ENCODE measurements around the gene HDGFL2. TPM values are rescaled to one million over a fixed set of nuclear protein-coding genes. Genes with fewer than 3 reads are reported as not detected.
"Not testable (repeated sequence)": the region's sequence is repeated elsewhere in the genome, so short reads cannot be mapped to it uniquely, and the experiment has no call there.

HDGFL2 gene
- total RNA-seq, 1 donor from 2014 or later: 79.8 TPM

- no peaks in the 10 kb centered on the region for H3K4me1 ChIP-seq (ENCODE audit: insufficient read depth, low read length)
- FAIRE-seq (no peak), DNase-seq (ENCODE audit: low read depth) (no peak)
- H4K20me1 ChIP-seq (ENCODE audit: insufficient read depth, low read length): no peaks in the 10 kb centered on the region
- H3K9ac ChIP-seq (ENCODE audit: low read length): no peak overlapping the region
- no peaks in the 10 kb centered on the region for H3K79me2 ChIP-seq (ENCODE audit: insufficient read depth, low read length)
- H3K4me3 Mint-ChIP-seq (ENCODE audit: unreplicated experiment): no peak overlapping the region
- no peaks in the 10 kb centered on the region for H3K36me3 ChIP-seq (ENCODE audit: insufficient read depth, low read length)
- H3K27ac ChIP-seq (ENCODE audit: low read depth, low read length): no peak overlapping the region
- H3K4me2 ChIP-seq (ENCODE audit: low read length): no peak overlapping the region
- H2AFZ ChIP-seq (ENCODE audit: low read depth, low read length): no peak overlapping the region
- no peak overlapping the region for H3K27ac Mint-ChIP-seq (ENCODE audit: unreplicated experiment)
- TF ChIP-seq CTCF (IDR thresholded peaks at IDR 0.05; ENCODE audit: insufficient read depth, low read depth, low read length) (no peak), EZH2 (IDR thresholded peaks at IDR 0.05; ENCODE audit: insufficient read depth, low read length) (no peak)
- no peaks in the 10 kb centered on the region for H3K9me3 Mint-ChIP-seq (ENCODE audit: unreplicated experiment)
- H3K27me3 ChIP-seq (ENCODE audit: insufficient read depth, low read length): peaks cover 8% of the 10 kb centered on the region
- H3K4me1 Mint-ChIP-seq (ENCODE audit: low read depth, unreplicated experiment): no peaks in the 10 kb centered on the region
- H3K27me3 Mint-ChIP-seq (ENCODE audit: low read depth, unreplicated experiment): peaks cover 29% of the 10 kb centered on the region
- no peaks in the 10 kb centered on the region for H3K36me3 Mint-ChIP-seq (ENCODE audit: low read depth, unreplicated experiment)
- H3K4me3 ChIP-seq (ENCODE audit: insufficient read depth, low read depth, low read length): no peak overlapping the region
- H3K9me3 ChIP-seq (ENCODE audit: insufficient read depth, low read depth, low read length): peaks cover 3% of the 10 kb centered on the region
Observed at GRCh38 chr19:4541114-4541805, 69.2 kb downstream of the HDGFL2 start.

DNA sequence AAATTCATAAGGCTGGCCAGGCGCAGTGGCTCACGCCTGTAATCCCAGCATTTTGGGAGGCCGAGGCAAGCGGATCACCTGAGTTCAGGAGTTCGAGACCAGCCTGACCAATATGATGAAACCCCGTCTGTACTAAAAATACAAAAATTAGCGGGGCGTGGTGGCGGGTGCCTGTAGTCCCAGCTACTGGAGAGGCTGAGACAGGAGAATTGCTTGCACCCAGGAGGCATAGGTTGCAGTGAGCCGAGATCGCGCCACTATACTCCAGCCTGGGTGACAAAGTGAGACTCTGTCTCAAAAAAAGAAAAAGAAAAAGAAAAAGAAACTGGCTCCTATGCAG, 69.7 kb downstream of the HDGFL2 start:
- not testable (repeated sequence) for H3K4me3 Mint-ChIP-seq (ENCODE audit: unreplicated experiment); H3K4me1 Mint-ChIP-seq (ENCODE audit: low read depth, unreplicated experiment); FAIRE-seq; H3K9ac ChIP-seq (ENCODE audit: low read length); H4K20me1 ChIP-seq (ENCODE audit: insufficient read depth, low read length); H2AFZ ChIP-seq (ENCODE audit: low read depth, low read length); H3K27me3 ChIP-seq (ENCODE audit: insufficient read depth, low read length); H3K9me3 Mint-ChIP-seq (ENCODE audit: unreplicated experiment); H3K36me3 ChIP-seq (ENCODE audit: insufficient read depth, low read length); DNase-seq (ENCODE audit: low read depth); H3K4me3 ChIP-seq (ENCODE audit: insufficient read depth, low read depth, low read length); H3K36me3 Mint-ChIP-seq (ENCODE audit: low read depth, unreplicated experiment); H3K9me3 ChIP-seq (ENCODE audit: insufficient read depth, low read depth, low read length); H3K27ac Mint-ChIP-seq (ENCODE audit: unreplicated experiment); H3K79me2 ChIP-seq (ENCODE audit: insufficient read depth, low read length); H3K27ac ChIP-seq (ENCODE audit: low read depth, low read length); H3K4me2 ChIP-seq (ENCODE audit: low read length); H3K4me1 ChIP-seq (ENCODE audit: insufficient read depth, low read length)
- peaks cover 29% of the 10 kb centered on the region for H3K27me3 Mint-ChIP-seq (ENCODE audit: low read depth, unreplicated experiment)

DNA sequence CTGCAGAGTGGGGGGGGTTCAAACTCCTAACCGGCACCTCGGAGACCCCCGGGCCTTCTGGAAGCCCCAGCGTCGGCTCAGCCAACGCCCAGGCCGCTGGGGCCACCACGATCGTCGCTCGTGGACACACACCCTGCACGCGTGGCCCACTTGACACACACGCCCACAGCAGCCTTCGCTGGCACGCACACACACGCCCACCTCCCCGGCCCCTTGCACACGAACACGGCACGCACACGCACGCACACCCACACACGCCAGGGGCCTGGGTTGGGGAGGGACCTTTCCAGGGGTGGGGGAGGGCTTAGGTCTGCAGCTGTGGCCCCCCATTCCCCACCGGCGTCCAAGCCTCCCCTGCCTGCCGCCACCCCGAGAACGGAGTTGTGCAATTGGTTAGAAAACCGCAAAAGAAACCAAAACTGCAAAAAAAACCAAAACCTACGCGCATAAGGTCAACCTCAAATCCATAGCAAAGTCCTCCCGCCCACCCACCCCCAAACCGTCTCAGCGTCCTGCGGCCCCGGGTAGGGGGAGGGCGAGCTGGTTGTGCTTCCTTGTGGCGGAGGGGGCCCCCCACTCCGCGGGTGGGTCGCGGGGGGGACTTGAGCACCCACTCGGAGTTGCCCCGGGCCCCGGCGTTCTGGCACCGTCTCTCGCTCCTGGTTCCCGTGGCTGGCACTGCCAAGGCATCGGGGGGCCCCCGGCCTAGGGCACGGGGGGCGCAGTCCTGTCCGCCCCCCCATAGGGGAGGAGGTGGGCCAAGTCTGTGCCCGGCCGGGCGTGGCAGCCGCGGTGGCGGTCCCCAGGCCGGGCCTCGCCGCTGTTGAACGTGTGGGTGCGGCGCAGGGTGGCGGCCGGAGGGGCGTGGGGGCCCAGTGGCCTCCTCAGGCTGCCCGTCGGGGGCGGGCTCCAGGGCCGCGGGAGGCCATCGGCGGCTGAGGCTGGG, 71.1 kb downstream of the HDGFL2 start:
- Mint-ChIP-seq H3K4me3 (ENCODE audit: unreplicated experiment) (no peak overlapping the region), H3K36me3 (ENCODE audit: low read depth, unreplicated experiment) (peaks cover 2% of the 10 kb centered on the region), H3K27ac (ENCODE audit: unreplicated experiment) (no peak overlapping the region), H3K4me1 (ENCODE audit: low read depth, unreplicated experiment) (no peaks in the 10 kb centered on the region), H3K27me3 (ENCODE audit: low read depth, unreplicated experiment) (peaks cover 18% of the 10 kb centered on the region), H3K9me3 (ENCODE audit: unreplicated experiment) (no peaks in the 10 kb centered on the region)
- H3K9ac ChIP-seq (ENCODE audit: low read length): no peak overlapping the region
- no peak overlapping the region for H3K4me2 ChIP-seq (ENCODE audit: low read length)
- no peak for DNase-seq (ENCODE audit: low read depth)
- H2AFZ ChIP-seq (ENCODE audit: low read depth, low read length): no peak overlapping the region
- no peak overlapping the region for H3K27ac ChIP-seq (ENCODE audit: low read depth, low read length)
- peaks cover 10% of the 10 kb centered on the region for H3K27me3 ChIP-seq (ENCODE audit: insufficient read depth, low read length)
- no peaks in the 10 kb centered on the region for H3K4me1 ChIP-seq (ENCODE audit: insufficient read depth, low read length)
- peaks cover 3% of the 10 kb centered on the region for H3K9me3 ChIP-seq (ENCODE audit: insufficient read depth, low read depth, low read length)
- H3K79me2 ChIP-seq (ENCODE audit: insufficient read depth, low read length): no peaks in the 10 kb centered on the region
- H4K20me1 ChIP-seq (ENCODE audit: insufficient read depth, low read length): no peaks in the 10 kb centered on the region
- H3K4me3 ChIP-seq (ENCODE audit: insufficient read depth, low read depth, low read length): no peak overlapping the region
- no peak for FAIRE-seq
- H3K36me3 ChIP-seq (ENCODE audit: insufficient read depth, low read length): no peaks in the 10 kb centered on the region
- TF ChIP-seq EZH2 (IDR thresholded peaks at IDR 0.05; ENCODE audit: insufficient read depth, low read length) (no peak), CTCF (IDR thresholded peaks at IDR 0.05; ENCODE audit: insufficient read depth, low read depth, low read length) (no peak)
